GM21526 (cell line): ENCODE results near the gene PLD3.
A peak's percentile ranks its signal among the peaks of the same experiment; 100 is the strongest.
"Not testable (repeated sequence)": the region's sequence is repeated elsewhere in the genome, so short reads cannot be mapped to it uniquely, and the experiment has no call there.

ENCODE experiments used
- ATAC-seq: cut with Tn5 transposase; IDR thresholded peaks from one replicate; pipeline ENCODE4 v1.9.1; 2021; ENCODE audit warnings: moderate library complexity; ENCODE audit not compliant: unreplicated experiment, low FRiP score

Gene PLD3

GRCh38 chr19:40387155-40387554 lies 38.7 kb downstream of the PLD3 start:
- no peak for ATAC-seq

- no peak for ATAC-seq
Observed at GRCh38 chr19:40388481-40388880, 40.0 kb downstream of the PLD3 start.

- ATAC-seq, result no peak
Observed at GRCh38 chr19:40389404-40390083, 41.0 kb downstream of the PLD3 start.

- no peak for ATAC-seq
Observed at GRCh38 chr19:40390084-40390742, 41.7 kb downstream of the PLD3 start, which contains the start of gene HIPK4. Gene HIPK4, minus strand, starts transcription at chr19:40390181. Its CDS starts 279 bp downstream, at chr19:40389902.

- no peak for ATAC-seq
Observed at GRCh38 chr19:40392123-40392522, 43.6 kb downstream of the PLD3 start.

GRCh38 chr19:40392894-40393517 lies 44.5 kb downstream of the PLD3 start:
- no peak for ATAC-seq

- ATAC-seq, result no peak
Observed at GRCh38 chr19:40393894-40394815, 45.7 kb downstream of the PLD3 start.

- no peak for ATAC-seq
Observed at GRCh38 chr19:40394816-40395210, 46.3 kb downstream of the PLD3 start.

- no peak for ATAC-seq
Observed at GRCh38 chr19:40395956-40396355, 47.5 kb downstream of the PLD3 start.

DNA sequence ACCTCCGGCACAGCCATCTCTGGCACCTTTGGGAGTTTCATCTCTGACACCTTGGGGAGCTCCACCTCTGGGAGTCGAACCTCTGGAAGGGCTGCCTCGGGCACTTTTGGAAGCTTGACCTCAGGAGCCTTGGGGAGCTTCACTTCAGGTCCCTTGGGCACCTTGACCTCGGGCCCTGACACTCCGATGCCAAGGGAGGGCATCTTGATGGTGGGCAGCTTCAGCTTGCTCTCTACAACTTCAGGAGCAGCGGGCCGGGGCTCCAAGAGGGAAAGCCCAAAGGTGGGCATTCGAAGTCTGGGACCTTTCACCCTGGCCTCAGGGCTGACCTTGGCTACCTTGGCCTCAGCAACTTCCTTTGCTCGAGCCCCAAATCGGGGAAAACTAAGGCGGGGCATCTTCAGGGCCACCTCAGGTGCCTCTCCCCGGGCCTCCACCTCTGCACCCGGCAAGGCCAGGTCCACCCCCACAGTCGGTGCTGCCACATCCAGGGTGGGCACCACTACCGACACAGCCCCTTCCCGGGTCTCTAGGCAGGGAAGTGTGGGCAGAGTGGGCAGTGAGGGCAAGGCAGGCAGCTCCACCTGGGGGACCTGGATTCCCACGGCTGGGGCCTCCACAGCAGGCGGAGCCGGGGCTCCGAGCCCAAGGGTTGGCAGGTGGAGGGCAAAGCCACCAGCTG lies 48.5 kb downstream of the PLD3 start:
- ATAC-seq, result no peak

- ATAC-seq, result no peak
Observed at GRCh38 chr19:40397568-40397906, 49.0 kb downstream of the PLD3 start.

DNA sequence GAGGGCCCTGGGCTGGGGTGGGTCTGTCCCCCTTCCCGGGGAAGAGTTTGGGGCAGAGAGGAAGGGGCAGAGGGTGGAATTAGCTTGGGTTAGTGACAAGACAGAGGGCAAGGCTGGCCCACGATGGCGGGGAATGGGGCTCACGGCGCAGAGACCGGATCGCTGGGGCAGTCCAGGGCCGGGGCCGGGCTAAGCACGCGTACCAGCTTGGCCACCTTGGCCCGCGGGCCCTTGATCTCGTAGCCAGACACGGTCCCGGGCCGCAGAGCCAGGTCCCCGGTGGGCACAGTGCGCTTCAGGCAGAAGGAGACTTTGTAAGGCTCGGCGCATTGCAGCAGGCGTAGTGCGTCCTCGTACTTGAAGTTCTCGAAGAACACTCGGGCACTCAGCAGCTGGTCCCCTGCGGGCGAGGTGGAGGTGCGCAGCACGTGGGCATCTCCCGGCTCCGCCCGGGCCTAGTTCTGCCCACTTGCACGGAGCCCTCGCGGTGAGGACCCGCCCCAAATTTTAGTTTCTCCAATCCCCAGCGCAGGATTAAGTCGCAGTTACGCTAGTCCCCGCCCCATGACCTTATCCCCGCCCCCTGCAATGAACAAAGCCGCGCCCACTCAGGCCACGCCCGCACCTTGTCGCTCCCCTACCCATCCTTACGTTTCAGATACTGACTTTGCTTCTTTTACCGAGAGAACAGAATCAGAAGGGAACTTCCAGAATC lies 50.1 kb downstream of the PLD3 start:
- ATAC-seq, result no peak

- ATAC-seq, result no peak
Observed at GRCh38 chr19:40400559-40400958, 52.1 kb downstream of the PLD3 start.

DNA sequence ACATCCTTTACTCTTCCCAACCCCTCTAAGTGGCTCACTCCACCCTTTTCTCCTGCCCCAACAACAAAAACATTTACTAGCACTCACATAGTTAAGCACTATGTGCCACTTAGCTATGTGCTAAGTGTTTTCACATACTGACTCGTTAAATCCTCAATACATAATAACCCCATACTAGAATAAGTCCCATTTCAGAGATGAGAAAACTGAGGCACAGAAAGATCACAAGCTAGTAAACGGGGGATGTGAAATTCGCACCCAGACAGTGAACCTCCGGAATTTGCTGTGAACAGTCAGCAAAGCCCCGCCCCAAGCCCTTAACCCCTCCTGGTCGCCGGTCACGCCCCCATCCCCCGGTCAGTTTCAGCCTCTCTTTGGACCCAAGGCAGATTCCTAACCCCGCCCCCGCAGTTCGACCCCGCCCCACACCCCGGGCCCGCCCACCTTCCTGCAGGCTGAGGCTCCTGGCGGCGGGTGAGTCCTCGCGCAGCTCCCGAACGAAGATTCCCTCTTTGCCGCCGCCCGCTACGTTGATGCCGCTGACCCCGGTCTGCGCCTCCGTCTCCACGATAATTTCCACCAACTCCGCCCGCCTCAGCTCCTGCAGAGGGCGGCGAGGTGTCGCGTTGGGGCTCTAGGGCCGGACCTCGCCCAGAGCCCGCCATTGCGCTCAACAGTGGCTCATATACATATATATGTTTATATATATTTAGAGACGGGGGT lies 54.9 kb downstream of the PLD3 start:
- peak; percentile 57 for ATAC-seq

DNA sequence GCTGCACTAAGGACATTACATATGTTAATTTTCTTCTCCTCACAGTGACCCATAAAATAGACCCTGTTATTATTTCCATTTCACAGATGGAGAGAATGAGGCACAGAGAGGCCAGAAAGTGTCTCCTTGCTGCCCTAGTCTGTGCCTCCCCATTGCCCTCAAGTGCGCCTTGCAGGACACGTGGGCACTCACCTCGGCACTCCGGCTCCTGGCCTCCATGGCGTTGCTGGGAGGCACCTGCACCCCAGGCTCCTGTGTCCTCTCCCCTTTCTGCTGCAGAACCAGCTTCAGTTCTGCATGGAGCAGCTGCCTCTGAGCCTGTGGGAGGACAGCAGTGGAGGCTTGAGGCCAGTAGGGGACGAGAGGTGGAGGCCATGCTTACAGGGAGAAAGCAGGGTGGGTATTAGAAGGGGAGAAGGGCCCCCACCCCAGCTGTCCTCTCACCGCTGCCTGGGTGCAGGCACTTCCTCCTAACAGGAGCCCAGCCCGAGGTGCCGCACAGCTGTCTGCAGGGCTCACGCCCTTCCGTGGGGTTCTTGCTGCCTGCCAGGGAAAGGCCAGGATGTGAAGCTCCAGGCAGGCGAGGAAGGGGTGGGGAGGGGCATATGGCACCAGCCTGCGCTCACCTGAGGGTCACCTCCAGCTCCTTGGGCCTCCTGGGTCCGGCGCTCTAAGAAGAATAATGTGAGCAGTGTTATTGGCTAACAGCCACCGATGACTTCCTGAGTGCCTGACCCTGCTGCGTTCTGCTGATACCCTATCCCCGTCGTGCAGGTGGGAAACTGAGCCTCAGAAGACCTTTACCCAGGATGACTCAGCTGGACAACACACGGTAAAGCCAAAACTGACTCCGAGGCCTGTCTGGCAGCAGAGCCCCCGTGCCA lies 59.5 kb downstream of the PLD3 start:
- no peak for ATAC-seq

GRCh38 chr19:40408598-40408925 lies 60.1 kb downstream of the PLD3 start:
- not testable (repeated sequence) for ATAC-seq

GRCh38 chr19:40410030-40410389 lies 61.5 kb downstream of the PLD3 start:
- no peak for ATAC-seq

DNA sequence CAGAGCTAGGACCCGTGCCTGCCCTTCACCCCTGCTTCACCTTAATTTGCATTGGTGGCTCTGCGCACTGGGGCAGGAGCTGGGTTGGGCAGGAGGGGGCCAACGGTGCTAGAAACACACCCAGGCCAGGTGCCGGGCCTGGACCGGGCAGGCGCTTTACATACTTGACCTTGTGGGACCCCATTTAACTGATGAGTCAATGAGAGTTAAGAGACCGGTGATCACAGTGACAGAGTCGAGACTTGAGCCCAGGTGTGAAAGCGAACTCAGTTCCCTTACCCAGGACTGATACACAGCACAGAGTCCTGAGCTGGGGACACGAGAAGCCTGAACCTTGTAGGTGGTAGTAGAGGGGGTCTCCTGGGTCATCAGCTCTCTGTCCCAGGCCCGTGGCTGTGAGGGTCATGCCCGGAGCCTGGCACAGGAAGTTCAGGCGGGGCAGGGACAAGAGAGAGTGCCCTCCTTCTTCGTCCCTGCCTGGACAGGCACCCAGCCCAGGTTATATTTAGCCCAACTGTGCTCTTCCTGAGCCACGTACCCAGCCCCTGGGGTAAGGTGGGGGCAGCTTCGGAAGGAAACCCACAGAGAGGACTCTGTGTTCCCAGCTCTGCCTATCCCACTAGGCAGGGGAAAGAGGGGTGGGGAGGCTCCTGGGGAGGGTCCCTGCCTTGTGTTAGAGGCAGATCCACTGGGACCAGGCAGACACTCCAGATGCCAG lies 62.8 kb downstream of the PLD3 start:
- no peak for ATAC-seq
